Cardiac muscle cell (in vitro differentiated cells and primary cell): ENCODE data around the gene KCNJ11. TPM values are rescaled to one million over a fixed set of nuclear protein-coding genes. Genes with fewer than 3 reads are reported as not detected.
A peak's percentile ranks its signal among the peaks of the same experiment; 100 is the strongest.

Experiments used
- DNase-seq, 2 donors: peaks; one replicate each; pipeline versions ENCODE4 v3.0.0 to v3.0.0-alpha.2; 2010 to 2017; ENCODE audit warnings: low read depth in 1 of 2, low spot score in 1 of 2
- H3K27ac ChIP-seq: fragments of 200-600 bp; sonication (generic); 2 replicates; pipeline ENCODE4 v1.5.1; 2016
- H3K27me3 ChIP-seq: fragments of 200-600 bp; sonication (generic); 2 replicates; pipeline ENCODE4 v1.6.0; 2016; ENCODE audit warnings: control low read depth
- H3K36me3 ChIP-seq: fragments of 200-600 bp; sonication (generic); 2 replicates; pipeline ENCODE4 v1.5.1; 2016; ENCODE audit warnings: control low read depth
- H3K4me1 ChIP-seq: fragments of 200-600 bp; sonication (generic); 2 replicates; pipeline ENCODE4 v1.8.1; 2017; ENCODE audit warnings: low read depth, mild to moderate bottlenecking, mixed run types
- H3K4me3 ChIP-seq: fragments of 200-600 bp; sonication (generic); 2 replicates; pipeline ENCODE4 v1.5.1; 2016; ENCODE audit warnings: mild to moderate bottlenecking
- H3K9me3 ChIP-seq: fragments of 200-600 bp; sonication (generic); 2 replicates; pipeline ENCODE4 v1.5.1; 2017; ENCODE audit warnings: low read depth, mild to moderate bottlenecking, control low read depth
- CTCF ChIP-seq: IDR thresholded peaks from 2 replicates; pipeline ENCODE4 v1.5.1; 2012; ENCODE audit warnings: low read depth, mild to moderate bottlenecking, low read length
- polyA plus RNA-seq: library from polyadenylated mRNA; unstranded; fragments of >200 nt; fragmentation: Nextera tagmentation; extraction: Ambion mirVana; gene quantifications from 2 replicates; pipeline ENCODE4 v1.2.1, GENCODE V29; 2016
- total RNA-seq: library from RNA; depleted of rRNA; stranded (reverse); fragments of >200 nt; gene quantifications from 2 replicates; pipeline ENCODE4 v1.2.3, GENCODE V29; 2016

KCNJ11 gene
- total RNA-seq (12.8 and 17.0 TPM in 2 replicates), polyA plus RNA-seq (4.7 and 10.1 TPM in 2 replicates)

DNA sequence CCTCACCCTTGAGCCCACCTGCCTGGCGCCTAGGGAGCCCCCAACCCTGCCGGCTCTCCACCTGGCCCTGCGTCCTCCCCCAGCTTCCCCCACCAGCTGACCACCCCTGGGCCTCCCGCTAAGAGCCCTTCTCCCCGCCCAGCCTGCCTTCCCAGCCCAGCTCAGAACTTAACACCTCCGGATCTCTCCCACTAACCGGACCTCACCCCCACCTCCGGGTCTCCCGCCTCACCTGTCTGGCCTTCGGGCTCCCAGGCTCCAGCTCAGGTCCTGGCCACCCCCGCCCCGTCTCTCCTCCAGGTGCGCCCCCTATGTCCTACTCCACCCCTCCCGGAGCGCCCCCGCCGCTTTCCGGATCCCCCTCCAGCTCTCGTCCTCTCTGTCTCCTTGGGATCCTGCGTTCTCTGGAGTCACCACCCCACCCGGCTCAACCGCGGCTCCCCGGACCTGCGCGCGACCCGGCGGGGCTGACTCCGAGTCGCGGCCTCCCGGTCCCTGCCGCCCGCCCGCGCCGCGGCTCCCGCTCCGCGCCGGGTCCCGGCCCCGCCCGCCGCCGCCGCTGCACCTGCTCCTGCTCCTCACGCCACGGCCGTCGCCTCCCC is at the start of gene KCNJ11:
Gene KCNJ11, minus strand, starts transcription at position 51 of the 602 bp plus-strand sequence. CDS start 568 bp downstream, outside the sequence.
- Histone ChIP-seq H3K4me3 (peak within 1 kb of the TSS; percentile 63), H3K9me3 (no peaks in the 10 kb centered on the region), H3K36me3 (no peaks in the 10 kb centered on the region), H3K27me3 (no peaks in the 10 kb centered on the region), H3K27ac (no peak within 1 kb of the TSS), H3K4me1 (peaks cover 7% of the 10 kb centered on the region)
- TF ChIP-seq CTCF = no peak
- DNase-seq = peak in 1 of 2 donors; percentile 36

- Histone ChIP-seq H3K4me3 (no peak overlapping the region), H3K27ac (no peak overlapping the region), H3K36me3 (no peaks in the 10 kb centered on the region), H3K4me1 (no peaks in the 10 kb centered on the region), H3K27me3 (no peaks in the 10 kb centered on the region), H3K9me3 (no peaks in the 10 kb centered on the region)
- no peak for DNase-seq
- TF ChIP-seq CTCF = no peak
Observed at GRCh38 chr11:17437366-17437765, 48.9 kb upstream of the KCNJ11 start.

DNA sequence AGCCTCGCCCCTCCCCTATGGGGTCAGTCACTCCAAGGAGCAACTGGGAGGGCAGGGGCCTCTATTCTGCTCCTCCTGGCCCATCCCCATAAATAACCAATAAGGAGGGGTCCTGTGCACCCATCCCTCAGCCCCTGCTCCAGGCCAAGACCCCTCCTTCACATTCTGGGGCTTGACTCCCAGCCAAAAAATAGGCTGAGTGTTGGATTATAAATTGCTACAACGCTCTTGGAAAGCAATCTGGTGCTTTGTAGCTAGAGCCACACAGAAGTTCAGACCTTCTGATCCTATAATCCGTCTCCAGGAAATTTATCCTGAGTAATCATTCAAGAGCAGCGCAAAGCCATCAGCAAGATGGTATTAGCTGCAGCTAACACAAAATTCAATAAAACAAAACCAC is 45.6 kb upstream of the KCNJ11 start:
- H3K4me3 ChIP-seq = no peak overlapping the region
- TF ChIP-seq CTCF = no peak
- no peaks in the 10 kb centered on the region for H3K9me3 ChIP-seq
- no peaks in the 10 kb centered on the region for H3K27me3 ChIP-seq
- H3K4me1 ChIP-seq = peaks cover 4% of the 10 kb centered on the region
- no peak overlapping the region for H3K27ac ChIP-seq
- H3K36me3 ChIP-seq = no peaks in the 10 kb centered on the region
- DNase-seq = no peak

DNA sequence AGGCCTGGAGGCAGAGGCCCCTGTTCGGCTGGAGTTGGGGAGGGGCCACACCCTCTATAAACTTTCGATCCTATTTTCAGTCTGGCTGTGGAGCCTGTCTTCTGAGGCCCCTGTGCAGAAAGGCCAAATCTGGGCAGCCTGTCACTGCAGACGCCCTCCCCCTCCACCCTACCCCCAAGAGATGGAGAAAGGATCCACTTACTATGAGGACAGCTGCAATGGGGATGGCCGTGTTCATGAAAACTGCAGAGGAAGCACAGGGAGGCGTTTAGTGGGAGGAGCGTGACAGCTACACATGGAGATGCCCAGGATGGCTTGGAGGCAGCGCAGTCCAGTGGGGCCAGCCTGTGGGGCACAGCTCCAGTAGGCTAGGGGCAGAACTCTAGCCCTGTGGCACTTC is 43.5 kb upstream of the KCNJ11 start:
- Histone ChIP-seq H3K9me3 (no peaks in the 10 kb centered on the region), H3K36me3 (no peaks in the 10 kb centered on the region), H3K27ac (no peak overlapping the region), H3K4me1 (peaks cover 4% of the 10 kb centered on the region), H3K27me3 (no peaks in the 10 kb centered on the region), H3K4me3 (no peak overlapping the region)
- DNase-seq = no peak
- no peak for TF ChIP-seq CTCF

GRCh38 chr11:17431139-17431538 is 42.7 kb upstream of the KCNJ11 start:
- no peaks in the 10 kb centered on the region for H3K27me3 ChIP-seq
- no peaks in the 10 kb centered on the region for H3K36me3 ChIP-seq
- TF ChIP-seq CTCF = no peak
- peaks cover 4% of the 10 kb centered on the region for H3K4me1 ChIP-seq
- H3K4me3 ChIP-seq = no peak overlapping the region
- no peak overlapping the region for H3K27ac ChIP-seq
- no peaks in the 10 kb centered on the region for H3K9me3 ChIP-seq
- no peak for DNase-seq

DNA sequence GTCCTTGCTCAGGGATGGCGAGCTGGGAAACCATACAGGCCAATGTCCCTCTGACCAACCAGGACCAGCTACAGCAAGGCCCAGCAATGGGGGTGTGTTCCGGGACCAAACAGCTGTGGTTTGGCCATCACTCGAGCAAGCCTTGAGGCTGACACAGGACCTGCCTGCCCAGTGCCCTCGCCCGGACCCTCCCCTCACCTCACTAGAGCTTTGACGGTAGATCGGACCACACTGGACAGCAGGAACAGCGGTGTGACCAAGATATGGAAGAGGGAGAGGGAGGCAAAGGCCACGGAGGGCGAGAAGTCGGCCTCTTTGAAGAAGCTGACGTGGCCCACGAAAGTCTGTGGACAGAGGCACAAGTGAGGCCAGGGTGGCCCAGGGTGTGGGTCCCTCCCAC is 42.2 kb upstream of the KCNJ11 start:
- no peaks in the 10 kb centered on the region for H3K27me3 ChIP-seq
- TF ChIP-seq CTCF = no peak
- no peaks in the 10 kb centered on the region for H3K36me3 ChIP-seq
- H3K9me3 ChIP-seq = no peaks in the 10 kb centered on the region
- peaks cover 4% of the 10 kb centered on the region for H3K4me1 ChIP-seq
- no peak for DNase-seq
- H3K4me3 ChIP-seq = no peak overlapping the region
- no peak overlapping the region for H3K27ac ChIP-seq
